IgD-negative memory B cell (primary cell): ENCODE measurements around the gene LCN1. TPM values are rescaled to one million over a fixed set of nuclear protein-coding genes. Genes with fewer than 3 reads are reported as not detected.
A peak's percentile ranks its signal among the peaks of the same experiment; 100 is the strongest.
"Not testable (repeated sequence)": the region's sequence is repeated elsewhere in the genome, so short reads cannot be mapped to it uniquely, and the experiment has no call there.

Experiments
- H3K27ac Mint-ChIP-seq, 3 donors: one replicate each; pipeline ENCODE4 v1.8.0; 2020 to 2022; ENCODE audit warnings: mild to moderate bottlenecking in 3 of 3, mixed read lengths in 3 of 3, moderate library complexity in 1 of 3
- H3K27me3 Mint-ChIP-seq: one replicate; pipeline ENCODE4 v1.8.0; 2021; ENCODE audit warnings: mixed read lengths
- H3K36me3 Mint-ChIP-seq: one replicate; pipeline ENCODE4 v1.8.0; 2020; ENCODE audit warnings: mild to moderate bottlenecking, mixed read lengths
- H3K4me1 Mint-ChIP-seq, 3 donors: one replicate each; pipeline ENCODE4 v1.8.0; 2020 to 2022; ENCODE audit warnings: mixed read lengths in 3 of 3, mild to moderate bottlenecking in 1 of 3
- H3K4me3 Mint-ChIP-seq, 4 donors: one replicate each; pipeline ENCODE4 v1.8.0; 2020 to 2022; ENCODE audit warnings: mild to moderate bottlenecking in 4 of 4, mixed read lengths in 4 of 4, moderate library complexity in 3 of 4
- H3K9me3 Mint-ChIP-seq, 3 donors: one replicate each; pipeline ENCODE4 v1.8.0; 2020 to 2021; ENCODE audit warnings: mixed read lengths in 3 of 3, mild to moderate bottlenecking in 1 of 3
- polyA plus RNA-seq: library from polyadenylated mRNA; unstranded; fragments of 300-500 nt; fragmentation: Illumina TruSeq; gene quantifications from one replicate; pipeline ENCODE4 v1.2.3, GENCODE V29; 2021

The LCN1 gene
- polyA plus RNA-seq, 1 donor from 2014 or later: not detected

- H3K27me3 Mint-ChIP-seq: peaks cover 26% of the 10 kb centered on the region
- H3K4me1 Mint-ChIP-seq, H3K4me3 Mint-ChIP-seq, H3K36me3 Mint-ChIP-seq, H3K9me3 Mint-ChIP-seq: not testable (repeated sequence)
- H3K27ac Mint-ChIP-seq: peak overlapping the region in 1 of 3 donors; percentile 29
Observed at GRCh38 chr9:135534192-135534711, 13.0 kb downstream of the LCN1 start.

DNA sequence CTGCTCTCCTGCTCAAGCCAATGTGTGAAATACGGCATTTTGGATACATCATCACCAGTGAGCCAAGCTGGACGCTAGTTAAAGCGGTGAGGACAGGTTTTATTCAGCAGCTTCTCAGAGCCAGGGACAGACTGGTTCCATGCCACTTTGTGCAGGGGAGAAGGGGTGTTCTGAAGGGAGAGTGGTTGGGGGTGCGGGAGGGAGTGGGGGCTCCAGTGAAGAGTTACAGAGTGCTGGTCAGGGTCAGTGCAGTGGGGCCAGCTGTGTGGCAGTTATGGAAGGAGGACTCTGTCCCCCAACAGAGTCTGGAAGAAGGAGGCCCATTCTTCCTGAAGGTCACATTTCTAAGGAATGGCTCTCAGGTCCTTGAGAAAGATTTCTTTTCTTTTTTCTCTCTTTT is 13.6 kb downstream of the LCN1 start:
- H3K27ac Mint-ChIP-seq, H3K4me3 Mint-ChIP-seq, H3K9me3 Mint-ChIP-seq, H3K4me1 Mint-ChIP-seq, H3K36me3 Mint-ChIP-seq: not testable (repeated sequence)
- H3K27me3 Mint-ChIP-seq: peaks cover 26% of the 10 kb centered on the region

DNA sequence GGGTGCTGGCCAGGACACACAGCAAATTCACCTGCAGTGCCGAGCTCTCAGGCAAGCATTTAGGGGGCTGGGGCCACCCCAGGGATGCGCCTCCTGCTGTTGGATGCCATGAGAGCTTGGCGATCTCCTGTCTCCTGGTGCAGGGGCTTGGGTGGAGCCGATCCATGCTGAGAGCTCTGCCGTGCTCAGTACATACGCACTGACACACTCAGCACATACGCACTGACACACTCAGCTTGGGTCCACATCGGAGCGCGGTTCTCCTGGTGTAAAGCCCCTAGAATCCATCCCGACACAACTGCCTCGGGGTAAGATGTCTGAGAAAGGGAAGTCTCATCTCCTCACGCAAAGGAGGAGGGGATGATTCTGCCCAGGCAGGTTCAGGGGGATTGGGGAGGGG is 14.4 kb downstream of the LCN1 start:
- H3K9me3 Mint-ChIP-seq: not testable (repeated sequence)

GRCh38 chr9:135536216-135536615 is 15.0 kb downstream of the LCN1 start:
- no peaks in the 10 kb centered on the region for H3K9me3 Mint-ChIP-seq
- no peaks in the 10 kb centered on the region for H3K4me1 Mint-ChIP-seq
- no peak overlapping the region for H3K4me3 Mint-ChIP-seq
- H3K27ac Mint-ChIP-seq: no peak overlapping the region
- no peaks in the 10 kb centered on the region for H3K36me3 Mint-ChIP-seq
- H3K27me3 Mint-ChIP-seq: peaks cover 17% of the 10 kb centered on the region

More for the DNA sequence above, 14.4 kb downstream of the LCN1 start:
- H3K4me1 Mint-ChIP-seq, H3K4me3 Mint-ChIP-seq, H3K36me3 Mint-ChIP-seq, H3K27ac Mint-ChIP-seq: not testable (repeated sequence)
- H3K27me3 Mint-ChIP-seq: peaks cover 22% of the 10 kb centered on the region

DNA sequence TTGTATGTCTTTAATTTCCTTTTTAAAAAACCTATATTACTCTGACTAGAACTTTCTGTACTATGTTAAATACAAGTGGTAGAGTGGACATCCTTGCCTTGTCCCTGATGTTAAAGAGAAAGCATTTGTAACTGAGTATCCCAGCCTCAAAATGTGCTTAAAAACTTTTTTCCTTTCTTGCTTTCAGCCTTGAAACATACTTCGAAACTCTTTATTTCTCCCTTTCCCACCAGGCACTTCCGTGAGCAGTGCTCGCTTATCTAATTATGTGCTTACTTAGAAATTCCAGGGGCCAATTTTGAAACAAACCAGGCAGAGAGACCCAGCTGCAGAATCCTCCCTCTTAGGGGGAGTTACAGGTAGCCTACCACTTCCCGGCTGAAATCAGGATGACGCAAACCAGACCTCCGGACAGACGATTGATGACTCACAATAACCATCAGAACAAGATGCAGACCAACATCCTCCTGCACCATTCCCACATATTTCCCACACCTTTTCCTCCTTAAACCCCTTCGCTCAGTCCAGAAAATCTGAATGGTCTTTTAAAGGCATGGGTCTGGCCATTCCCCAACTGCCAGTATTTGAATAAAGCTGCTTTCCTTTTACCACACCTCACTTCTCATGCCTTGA is 22.1 kb downstream of the LCN1 start:
- H3K27ac Mint-ChIP-seq, H3K9me3 Mint-ChIP-seq, H3K4me1 Mint-ChIP-seq, H3K36me3 Mint-ChIP-seq, H3K27me3 Mint-ChIP-seq, H3K4me3 Mint-ChIP-seq: not testable (repeated sequence)

GRCh38 chr9:135544981-135545635 is 23.9 kb downstream of the LCN1 start:
- Mint-ChIP-seq H3K9me3 (peaks cover 0 to 2% (median 0%) of the 10 kb centered on the region in 3 donors), H3K27ac (no peak overlapping the region), H3K4me3 (peak overlapping the region in 1 of 4 donors; percentile 72)

GRCh38 chr9:135545646-135546176 is 24.5 kb downstream of the LCN1 start, which contains the start of gene OBP2A:
Gene OBP2A (plus strand): TSS chr9:135546126. CDS start chr9:135546181, 55 bp downstream.
- H3K4me1 Mint-ChIP-seq, H3K27ac Mint-ChIP-seq, H3K27me3 Mint-ChIP-seq, H3K9me3 Mint-ChIP-seq, H3K36me3 Mint-ChIP-seq: not testable (repeated sequence)
- H3K4me3 Mint-ChIP-seq: peak within 1 kb of the TSS in 1 of 4 donors; percentile 72

More at GRCh38 chr9:135544981-135545635, 23.9 kb downstream of the LCN1 start:
- H3K4me1 Mint-ChIP-seq: no peaks in the 10 kb centered on the region
- peaks cover 9% of the 10 kb centered on the region for H3K27me3 Mint-ChIP-seq
- H3K36me3 Mint-ChIP-seq: peaks cover 2% of the 10 kb centered on the region

- H3K4me1 Mint-ChIP-seq, H3K36me3 Mint-ChIP-seq, H3K4me3 Mint-ChIP-seq, H3K9me3 Mint-ChIP-seq, H3K27ac Mint-ChIP-seq, H3K27me3 Mint-ChIP-seq: not testable (repeated sequence)
Observed at GRCh38 chr9:135546792-135547617, 25.8 kb downstream of the LCN1 start.

DNA sequence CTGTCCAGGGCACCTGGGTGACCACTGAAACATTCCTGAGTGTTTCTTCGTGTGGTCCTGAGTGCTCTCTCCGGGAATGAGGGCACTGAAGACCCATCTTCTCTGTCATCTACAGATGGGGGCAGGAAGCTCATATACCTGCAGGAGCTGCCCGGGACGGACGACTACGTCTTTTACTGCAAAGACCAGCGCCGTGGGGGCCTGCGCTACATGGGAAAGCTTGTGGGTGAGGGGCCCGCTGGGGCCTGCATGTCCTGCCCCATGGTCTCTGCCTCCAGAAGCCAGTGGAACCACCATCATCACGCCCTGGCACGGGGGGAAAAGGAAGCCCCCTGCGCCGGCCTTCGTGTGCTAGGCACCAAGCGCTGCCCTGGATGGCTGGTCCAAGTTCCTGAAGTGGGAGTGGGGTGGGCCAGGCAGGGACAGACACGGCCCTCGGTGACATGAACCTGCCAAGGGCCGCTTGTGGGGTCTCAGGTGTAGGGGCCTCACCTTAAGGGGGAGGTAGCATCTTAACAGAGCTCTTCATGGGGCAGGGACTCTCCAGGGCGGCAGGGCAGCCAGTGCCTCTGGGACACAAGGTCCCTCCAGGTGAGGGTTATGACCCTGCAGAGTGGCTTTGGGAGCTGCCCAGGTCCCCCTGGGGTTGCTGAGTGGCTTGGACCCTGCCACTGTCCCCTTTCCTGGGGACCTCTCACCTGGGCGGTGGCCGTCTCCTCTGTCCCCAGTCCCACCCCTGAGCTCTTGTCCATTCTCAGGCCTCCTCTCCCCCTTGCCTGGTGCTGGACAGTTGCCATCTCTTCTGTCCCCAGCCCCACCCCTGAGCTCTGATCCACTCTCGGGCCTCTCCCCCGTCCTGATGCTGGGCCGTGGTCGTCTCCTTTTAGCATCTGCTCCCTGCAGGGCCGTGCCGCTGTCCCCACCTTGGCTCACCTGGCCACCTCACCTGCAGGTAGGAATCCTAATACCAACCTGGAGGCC is 26.8 kb downstream of the LCN1 start:
- no peak overlapping the region for H3K27ac Mint-ChIP-seq
- H3K27me3 Mint-ChIP-seq: peaks cover 7% of the 10 kb centered on the region
- H3K4me1 Mint-ChIP-seq: no peaks in the 10 kb centered on the region
- H3K4me3 Mint-ChIP-seq: no peak overlapping the region
- H3K36me3 Mint-ChIP-seq: peaks cover 2% of the 10 kb centered on the region
- peaks cover 0 to 2% (median 0%) of the 10 kb centered on the region in 3 donors for H3K9me3 Mint-ChIP-seq

GRCh38 chr9:135549478-135550343 is 28.5 kb downstream of the LCN1 start:
- H3K4me3 Mint-ChIP-seq, H3K4me1 Mint-ChIP-seq, H3K27me3 Mint-ChIP-seq: not testable (repeated sequence)

GRCh38 chr9:135550344-135550918 is 29.2 kb downstream of the LCN1 start:
- Mint-ChIP-seq H3K27me3 (no peaks in the 10 kb centered on the region), H3K36me3 (peaks cover 5% of the 10 kb centered on the region), H3K27ac (no peak overlapping the region), H3K4me1 (no peaks in the 10 kb centered on the region), H3K9me3 (peaks cover 0 to 7% (median 0%) of the 10 kb centered on the region in 3 donors), H3K4me3 (no peak overlapping the region)

More at GRCh38 chr9:135549478-135550343, 28.5 kb downstream of the LCN1 start:
- not testable (repeated sequence) for H3K36me3 Mint-ChIP-seq, H3K9me3 Mint-ChIP-seq, H3K27ac Mint-ChIP-seq

DNA sequence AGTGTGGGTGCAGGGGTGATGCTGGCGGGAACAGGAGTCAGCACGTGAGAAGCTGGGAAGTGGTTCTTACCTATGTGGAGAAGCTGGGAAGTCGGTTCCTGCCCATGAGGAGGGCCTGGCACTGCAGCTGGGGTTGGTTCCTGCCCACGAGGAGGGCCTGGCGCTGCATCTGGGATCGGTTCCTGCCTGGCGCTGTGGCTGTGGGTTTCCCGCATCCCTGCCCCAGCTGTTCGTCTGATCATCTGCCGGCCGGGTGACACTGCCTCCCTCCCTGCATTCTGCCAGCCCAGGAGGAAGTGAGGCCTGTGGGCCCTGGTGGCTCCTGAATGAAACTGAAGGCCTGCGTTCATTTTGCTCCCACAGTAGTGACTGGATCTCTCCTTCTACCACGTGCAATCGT is 29.8 kb downstream of the LCN1 start:
- Mint-ChIP-seq H3K27me3 (no peaks in the 10 kb centered on the region), H3K27ac (no peak overlapping the region), H3K36me3 (peaks cover 5% of the 10 kb centered on the region), H3K4me1 (no peaks in the 10 kb centered on the region), H3K9me3 (peaks cover 0 to 7% (median 0%) of the 10 kb centered on the region in 3 donors), H3K4me3 (no peak overlapping the region)

DNA sequence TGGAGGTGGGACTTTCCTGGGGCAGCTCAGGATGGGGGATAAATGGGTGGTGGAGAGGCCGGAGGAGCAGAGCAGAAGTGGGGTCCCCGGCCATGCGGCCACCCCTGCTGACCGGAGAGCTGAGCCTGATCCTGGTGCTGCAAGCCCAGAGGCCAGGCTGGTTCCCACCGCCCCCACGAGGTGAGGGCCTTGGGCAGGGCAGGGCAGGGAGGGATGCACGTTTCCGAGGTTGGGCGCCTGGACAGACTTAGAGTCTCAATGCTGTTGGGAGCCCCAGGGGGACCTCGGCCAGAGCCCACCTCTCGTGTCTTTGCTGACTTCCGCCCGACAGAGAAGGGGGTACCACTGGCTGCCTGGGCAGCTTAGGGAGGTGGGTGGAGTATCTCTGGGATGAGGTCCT is 30.2 kb downstream of the LCN1 start:
- Mint-ChIP-seq H3K36me3 (peaks cover 5% of the 10 kb centered on the region), H3K27me3 (no peaks in the 10 kb centered on the region), H3K27ac (no peak overlapping the region), H3K9me3 (peaks cover 0 to 7% (median 0%) of the 10 kb centered on the region in 3 donors), H3K4me3 (no peak overlapping the region), H3K4me1 (no peaks in the 10 kb centered on the region)
